HepG2 (cell line): Measurements from ENCODE around the gene TGM1. TPM values are rescaled to one million over a fixed set of nuclear protein-coding genes. Genes with fewer than 3 reads are reported as not detected.

Experiments used
- ATAC-seq: fragments of 200-7000 bp; cut with Tn5 transposase; 3 replicates; pipeline ENCODE4 v1.9.1; 2020; ENCODE audit warnings: mild to moderate bottlenecking, moderate library complexity
- BruUV-seq: library from RNA; stranded (reverse); fragments of 400-500 nt; replicated peaks from 2 replicates; lab custom pipeline; 2021; lab: Mats Ljungman, UMichigan
- CTCF ChIA-PET: fragments of 300-600 bp; formaldehyde crosslinking; extraction: SDS; loops from one replicate; lab custom pipeline; 2021; ENCODE audit warnings: low total read pairs, inconsistent platforms, low intra/inter-chr PET ratio; lab: Yijun Ruan, JAX
- POLR2A ChIA-PET: fragments of 350-600 bp; sonication (Branson Sonifier 250); formaldehyde crosslinking; loops from one replicate; lab custom pipeline; 2020; ENCODE audit warnings: antibody characterized with exemption, inconsistent platforms; lab: Yijun Ruan, JAX
- DNase-seq: peaks from one replicate; pipeline ENCODE4 v3.0.0-alpha.2; 2015; ENCODE audit warnings: low spot score
- FAIRE-seq: peaks from 3 replicates; lab custom pipeline; 2011; peaks lifted over from hg19 to GRCh38; lab: Jason Lieb, UNC
- H2AFZ ChIP-seq: one replicate; pipeline ENCODE4 v1.6.1; 2011; ENCODE audit warnings: low read length, inconsistent platforms
- H3K27ac ChIP-seq: fragments of 300-600 bp; 3 replicates; pipeline ENCODE4 v1.8.0; 2011; ENCODE audit warnings: mixed run types, mild to moderate bottlenecking, mixed read lengths, low read length, inconsistent platforms; ENCODE audit not compliant: insufficient read depth; ENCODE audit errors: extremely low read length
- H3K27me3 ChIP-seq, 2 experiments: fragments of 200-600 bp in 1 of 2; 2 replicates in 1 of 2; 3 replicates in 1 of 2; pipeline versions ENCODE4 v1.6.0 to v1.8.0; 2011; ENCODE audit warnings: low read length in 2 of 2, mild to moderate bottlenecking in 2 of 2, moderate library complexity in 2 of 2, inconsistent platforms in 1 of 2; ENCODE audit not compliant: insufficient read depth in 2 of 2, control insufficient read depth in 1 of 2
- H3K36me3 ChIP-seq, 2 experiments: fragments of 200-600 bp in 1 of 2; replicated peaks in 1 of 2; 2 replicates in 1 of 2; 3 replicates in 1 of 2; pipeline versions ENCODE4 v1.5.1 to v1.8.0; 2011; ENCODE audit warnings: low read length in 2 of 2, inconsistent platforms in 1 of 2; ENCODE audit not compliant: insufficient read depth in 2 of 2, control insufficient read depth in 1 of 2
- H3K4me1 ChIP-seq: 2 replicates; pipeline ENCODE4 v1.5.1; 2012; ENCODE audit warnings: low read length, inconsistent platforms; ENCODE audit not compliant: insufficient read depth
- H3K4me2 ChIP-seq: 2 replicates; pipeline ENCODE4 v1.6.0; 2011; ENCODE audit warnings: low read depth, low read length, inconsistent platforms
- H3K4me3 ChIP-seq, 3 experiments: fragments of 200-600 bp in 1 of 3; sonication (generic), shearing (Covaris generic) in 1 of 3; replicated peaks in 1 of 3; 2 replicates each; pipeline ENCODE4 v1.5.1; 2011 to 2016; ENCODE audit warnings: low read length in 3 of 3, inconsistent platforms in 2 of 3, low read depth in 2 of 3, mild to moderate bottlenecking in 2 of 3, control low read depth in 1 of 3, mixed read lengths in 1 of 3; ENCODE audit not compliant: insufficient read depth in 1 of 3
- H3K79me2 ChIP-seq: one replicate; pipeline ENCODE4 v1.6.1; 2011; ENCODE audit warnings: low read length, inconsistent platforms; ENCODE audit not compliant: insufficient read depth
- H3K9ac ChIP-seq: 2 replicates; pipeline ENCODE4 v1.6.0; 2011; ENCODE audit warnings: mild to moderate bottlenecking, low read depth, low read length, inconsistent platforms; ENCODE audit not compliant: insufficient read depth
- H3K9me3 ChIP-seq: 2 replicates; pipeline ENCODE4 v1.5.1; 2012; ENCODE audit warnings: mild to moderate bottlenecking, low read length
- H4K20me1 ChIP-seq: 2 replicates; pipeline ENCODE4 v1.6.0; 2011; ENCODE audit warnings: inconsistent platforms, mild to moderate bottlenecking, low read length, moderate library complexity; ENCODE audit not compliant: insufficient read depth
- DR1 ChIP-seq: sonication (generic); formaldehyde crosslinking; IDR thresholded peaks from 2 replicates; pipeline ENCODE4 v1.8.0; 2021; ENCODE audit warnings: mild to moderate bottlenecking, missing genetic modification reagents, inconsistent platforms
- GLMP ChIP-seq: sonication (generic); formaldehyde crosslinking; IDR thresholded peaks from 2 replicates; pipeline ENCODE4 v1.9.0; 2021; ENCODE audit warnings: missing genetic modification reagents, mild to moderate bottlenecking, borderline replicate concordance
- HCFC1 ChIP-seq: fragments of 150-350 bp; IDR thresholded peaks from 2 replicates; pipeline ENCODE4 v1.6.1; 2014; ENCODE audit warnings: low read depth, low read length
- HNF4A ChIP-seq: sonication (generic); formaldehyde crosslinking; IDR thresholded peaks from 2 replicates; pipeline ENCODE4 v1.4.0; 2020; ENCODE audit warnings: missing genetic modification reagents
- IRF2 ChIP-seq: IDR thresholded peaks from 2 replicates; pipeline ENCODE4 v1.6.1; 2018; ENCODE audit warnings: missing genetic modification reagents, missing compliant biosample characterization
- MAX ChIP-seq: IDR thresholded peaks from 2 replicates; pipeline ENCODE4 v1.6.1; 2012; ENCODE audit warnings: inconsistent platforms
- NFE2L1 ChIP-seq: sonication (generic); formaldehyde crosslinking; IDR thresholded peaks from 2 replicates; pipeline ENCODE4 v1.4.0; 2020; ENCODE audit warnings: missing genetic modification reagents, mild to moderate bottlenecking, borderline replicate concordance
- NFIC ChIP-seq: IDR thresholded peaks from 2 replicates; pipeline ENCODE4 v1.6.1; 2012; ENCODE audit warnings: mild to moderate bottlenecking, low read length, inconsistent platforms
- REST ChIP-seq, 2 experiments: IDR thresholded peaks; 2 replicates each; pipeline ENCODE4 v1.6.1; 2011 to 2012; ENCODE audit warnings: low read length in 2 of 2, borderline replicate concordance in 1 of 2, low read depth in 1 of 2, mild to moderate bottlenecking in 1 of 2, moderate library complexity in 1 of 2
- TRIM24 ChIP-seq: sonication (generic); formaldehyde crosslinking; IDR thresholded peaks from 2 replicates; pipeline ENCODE4 v1.8.0; 2022; ENCODE audit warnings: mild to moderate bottlenecking, missing genetic modification reagents
- ZNF431 ChIP-seq: sonication (generic); formaldehyde crosslinking; IDR thresholded peaks from 2 replicates; pipeline ENCODE4 v1.9.0; 2022; ENCODE audit warnings: missing genetic modification reagents, low read depth, mild to moderate bottlenecking, borderline replicate concordance
- ZNF572 ChIP-seq: sonication (generic); formaldehyde crosslinking; IDR thresholded peaks from 2 replicates; pipeline ENCODE4 v1.5.1; 2020; ENCODE audit warnings: mild to moderate bottlenecking, missing genetic modification reagents
- ZNF709 ChIP-seq: sonication (generic); formaldehyde crosslinking; IDR thresholded peaks from 2 replicates; pipeline ENCODE4 v1.5.0; 2020; ENCODE audit warnings: mild to moderate bottlenecking, missing genetic modification reagents
- ZNF775 ChIP-seq: sonication (generic); formaldehyde crosslinking; IDR thresholded peaks from 2 replicates; pipeline ENCODE4 v1.4.0; 2020; ENCODE audit warnings: missing genetic modification reagents, mild to moderate bottlenecking, moderate library complexity, borderline replicate concordance
- ZNF83 ChIP-seq: sonication (generic); formaldehyde crosslinking; IDR thresholded peaks from 2 replicates; pipeline ENCODE4 v1.4.0; 2020; ENCODE audit warnings: missing genetic modification reagents, mild to moderate bottlenecking, borderline replicate concordance
- WGBS: methylation state at CpG from one replicate; pipeline ENCODE4 v1.1.6; 2017; ENCODE audit warnings: low lambda C conversion rate; 5-methylcytosine and 5-hydroxymethylcytosine counted together
- in situ Hi-C: cut with HindIII; loops from 2 replicates; pipeline ENCODE4 v1.10.0; 2017; ENCODE audit warnings: low pct_unique_long_range_greater_than_20kb; ENCODE audit not compliant: extremely low pct_ligation_motif_present
- intact Hi-C: fragments of 100-400 bp; cut with micrococcal nuclease; formaldehyde crosslinking; loops from one replicate; pipeline ENCODE4 v1.10.0; 2022; ENCODE audit not compliant: unreplicated experiment
- polyA plus RNA-seq, 8 experiments: library from polyadenylated mRNA; depleted of rRNA in 3 of 8; stranded (reverse) in 7 of 8; unstranded in 1 of 8; fragments of >200 nt; fragmentation: Illumina TruSeq in 4 of 8; extraction: Trizol in 4 of 8; gene quantifications; 2 replicates each; pipeline versions ENCODE4 v1.2.1 to v1.2.3, GENCODE V29; 2011 to 2016; ENCODE audit warnings: low read depth in 4 of 8, missing spikeins in 1 of 8, mixed read lengths in 1 of 8; ENCODE audit not compliant: insufficient read depth in 1 of 8
- total RNA-seq, 5 experiments: library from RNA; depleted of rRNA; stranded (reverse); fragments of >200 nt; fragmentation: Illumina TruSeq; extraction: Trizol; gene quantifications; 2 replicates each; pipeline ENCODE4 v1.2.3, GENCODE V29; 2016; ENCODE audit warnings: low read depth in 1 of 5
- TF ChIP-seq, protein P1 (sequence below): sonication (generic); formaldehyde crosslinking; IDR thresholded peaks from 2 replicates; pipeline ENCODE4 v1.5.0; 2020; ENCODE audit warnings: mild to moderate bottlenecking, missing genetic modification reagents, borderline replicate concordance

Gene TGM1
- total and polyA plus RNA-seq, 2 of the 13 experiments (the other 11 are each of a cell fraction or from before 2014, with no cell fraction given): 3.2 to 10.6 TPM

- no peaks in the 10 kb centered on the region for H3K9me3 ChIP-seq
- POLR2A ChIA-PET: interaction anchor here (1.1 to 13.2 kb wide), 7 partner anchors 9 to 52 kb away, joined by 3 to 254 read pairs (median 4); partner anchors contain the start of genes CIDEB, DHRS1, MDP1 and NOP9
- TF ChIP-seq GLMP (CRISPR knock-in tag): no peak
- TF ChIP-seq REST (IDR thresholded peaks at IDR 0.05; ENCODE audit: borderline replicate concordance in 1 of 2, low read depth in 1 of 2, low read length in 2 of 2): no peak
- no peak for TF ChIP-seq HCFC1
- TF ChIP-seq ZNF775: peak; percentile 40; the same call in 1 of the 2 replicates
- TF ChIP-seq ZNF431 (CRISPR knock-in tag): 0 out of 2 replicates have a peak, but pooled peaks have one; percentile 74
- TF ChIP-seq IRF2: no peak
- TF ChIP-seq NFE2L1 (CRISPR knock-in tag): 0 out of 2 replicates have a peak, but pooled peaks have one; percentile 49
- TF ChIP-seq TRIM24: no peak
- TF ChIP-seq ZNF572: peak; percentile 85
- peak; percentile 76 for TF ChIP-seq ZNF709
- TF ChIP-seq DR1 (CRISPR knock-in tag): no peak
- TF ChIP-seq, protein P1, sequence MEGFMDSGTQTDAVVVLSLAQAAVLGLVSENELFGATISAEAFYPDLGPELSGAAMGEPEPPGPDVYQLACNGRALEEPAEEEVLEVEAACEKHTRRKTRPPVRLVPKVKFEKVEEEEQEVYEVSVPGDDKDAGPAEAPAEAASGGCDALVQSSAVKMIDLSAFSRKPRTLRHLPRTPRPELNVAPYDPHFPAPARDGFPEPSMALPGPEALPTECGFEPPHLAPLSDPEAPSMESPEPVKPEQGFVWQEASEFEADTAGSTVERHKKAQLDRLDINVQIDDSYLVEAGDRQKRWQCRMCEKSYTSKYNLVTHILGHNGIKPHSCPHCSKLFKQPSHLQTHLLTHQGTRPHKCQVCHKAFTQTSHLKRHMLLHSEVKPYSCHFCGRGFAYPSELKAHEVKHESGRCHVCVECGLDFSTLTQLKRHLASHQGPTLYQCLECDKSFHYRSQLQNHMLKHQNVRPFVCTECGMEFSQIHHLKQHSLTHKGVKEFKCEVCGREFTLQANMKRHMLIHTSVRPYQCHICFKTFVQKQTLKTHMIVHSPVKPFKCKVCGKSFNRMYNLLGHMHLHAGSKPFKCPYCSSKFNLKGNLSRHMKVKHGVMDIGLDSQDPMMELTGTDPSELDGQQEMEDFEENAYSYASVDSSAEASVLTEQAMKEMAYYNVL (CRISPR knock-in tag): no peak
- no peak for TF ChIP-seq ZNF83 (CRISPR knock-in tag)
- TF ChIP-seq NFIC: no peak
- TF ChIP-seq MAX: peak; percentile 31; the same call in 1 of the 2 replicates
- TF ChIP-seq HNF4A: peak; percentile 95
Observed at GRCh38 chr14:24255931-24256711, 6.9 kb downstream of the TGM1 start.

More at GRCh38 chr14:24255931-24256711, 6.9 kb downstream of the TGM1 start:
- Histone ChIP-seq H2AFZ (no peak overlapping the region), H4K20me1 (no peaks in the 10 kb centered on the region), H3K4me3 (no peak overlapping the region; a peak in 1 of 6 replicates), H3K9ac (no peak overlapping the region), H3K36me3 (peaks cover 0 to 1% of the 10 kb centered on the region in 2 experiments; a peak in 1 of 5 replicates), H3K27ac (peak overlapping the region; percentile 28), H3K4me1 (peaks cover 52% of the 10 kb centered on the region), H3K4me2 (peak overlapping the region; percentile 13), H3K79me2 (no peaks in the 10 kb centered on the region), H3K27me3 (no peaks in the 10 kb centered on the region)
- ATAC-seq (peak; percentile 46), FAIRE-seq (peak; percentile 49), DNase-seq (peak; percentile 39)
- intact Hi-C loops (no loop called here), in situ Hi-C loops (no loop called here)
- 68% methylated on average over 11 of the region's 12 CpGs for WGBS
- CTCF ChIA-PET: no interaction called here
- BruUV-seq: no TSS peak
